GM11168 (cell line): Measurements from ENCODE around the gene VWA3A.
"Not testable (repeated sequence)": the region's sequence is repeated elsewhere in the genome, so short reads cannot be mapped to it uniquely, and the experiment has no call there.

Experiments
- in situ Hi-C: fragments of 300-500 bp; cut with MboI; formaldehyde crosslinking; loops from one replicate; pipeline ENCODE4 v1.12.0; 2022; ENCODE audit warnings: low sequenced_read_pairs; ENCODE audit not compliant: unreplicated experiment

Gene VWA3A

GRCh38 chr16:22195695-22196558, 103.6 kb downstream of the VWA3A start:
- in situ Hi-C loops, result no loop called here

GRCh38 chr16:22196559-22197168, 104.3 kb downstream of the VWA3A start:
- in situ Hi-C loops, result not testable (repeated sequence)

GRCh38 chr16:22198547-22199293, 106.4 kb downstream of the VWA3A start:
- in situ Hi-C loops, result no loop called here

GRCh38 chr16:22202261-22202637, 109.9 kb downstream of the VWA3A start:
- in situ Hi-C loops, result no loop called here

- in situ Hi-C loops, result no loop called here
Measured at GRCh38 chr16:22203091-22203490, 110.8 kb downstream of the VWA3A start.

- in situ Hi-C loops, result no loop called here
Measured at GRCh38 chr16:22204091-22204655, 111.8 kb downstream of the VWA3A start.

GRCh38 chr16:22205577-22206012, 113.3 kb downstream of the VWA3A start:
- in situ Hi-C loops, result no loop called here

GRCh38 chr16:22206013-22206841, 113.9 kb downstream of the VWA3A start, which contains the start of gene EEF2K:
Gene EEF2K, plus strand, starts transcription at chr16:22206278. Its CDS starts 19,452 bp downstream, at chr16:22225730.
- in situ Hi-C loops, result no loop called here
